GM23338 (cell line): Measurements from ENCODE around the gene SBK3.

Source experiments
- CREB1 ChIP-seq: fragments of 250-450 bp; sonication (Bioruptor Pico); IDR thresholded peaks from 2 replicates; pipeline ENCODE4 v1.5.0; 2020; ENCODE audit warnings: low read depth, mild to moderate bottlenecking, moderate library complexity
- EZH2 ChIP-seq: fragments of 200-600 bp; sonication (generic); IDR thresholded peaks from one replicate; pipeline ENCODE4 v1.8.0; 2017; ENCODE audit warnings: antibody characterized with exemption, mild to moderate bottlenecking, low read depth; ENCODE audit not compliant: unreplicated experiment
- EZH2phosphoT487 ChIP-seq: fragments of 200-600 bp; sonication (generic); IDR thresholded peaks from one replicate; pipeline ENCODE4 v1.8.1; 2018; ENCODE audit warnings: antibody characterized with exemption; ENCODE audit not compliant: unreplicated experiment
- JUNB ChIP-seq: IDR thresholded peaks from one replicate; pipeline ENCODE4 v1.6.1; 2016; ENCODE audit warnings: antibody characterized with exemption; ENCODE audit not compliant: unreplicated experiment
- NANOG ChIP-seq: IDR thresholded peaks from 2 replicates; pipeline ENCODE4 v1.6.1; 2016; ENCODE audit warnings: antibody characterized with exemption, borderline replicate concordance
- POLR2AphosphoS5 ChIP-seq: IDR thresholded peaks from 2 replicates; pipeline ENCODE4 v1.6.1; 2016; ENCODE audit warnings: antibody characterized with exemption, low read depth
- STAT1 ChIP-seq: IDR thresholded peaks from one replicate; pipeline ENCODE4 v1.6.1; 2016; ENCODE audit warnings: antibody characterized with exemption; ENCODE audit not compliant: unreplicated experiment
- ZNF331 ChIP-seq: fragments of 250-450 bp; sonication (Bioruptor Pico); IDR thresholded peaks from 2 replicates; pipeline ENCODE4 v1.5.0; 2020; ENCODE audit warnings: low read depth, mild to moderate bottlenecking, moderate library complexity
- TF ChIP-seq, protein P1 (sequence below), 2 experiments: fragments of 200-600 bp in 1 of 2; sonication (generic) in 1 of 2; conservative IDR thresholded peaks; 2 replicates each; pipeline versions ENCODE4 v1.5.1 to v1.6.1; 2016 to 2017; ENCODE audit warnings: antibody characterized with exemption in 2 of 2, low read depth in 2 of 2, mild to moderate bottlenecking in 2 of 2, moderate library complexity in 1 of 2
- TF ChIP-seq, protein P2 (sequence below): IDR thresholded peaks from one replicate; pipeline ENCODE4 v1.6.1; 2018; ENCODE audit warnings: antibody characterized with exemption; ENCODE audit not compliant: unreplicated experiment
- TF ChIP-seq, protein P3 (sequence below): IDR thresholded peaks from 2 replicates; pipeline ENCODE4 v1.6.1; 2016; ENCODE audit warnings: antibody characterized with exemption

DNA sequence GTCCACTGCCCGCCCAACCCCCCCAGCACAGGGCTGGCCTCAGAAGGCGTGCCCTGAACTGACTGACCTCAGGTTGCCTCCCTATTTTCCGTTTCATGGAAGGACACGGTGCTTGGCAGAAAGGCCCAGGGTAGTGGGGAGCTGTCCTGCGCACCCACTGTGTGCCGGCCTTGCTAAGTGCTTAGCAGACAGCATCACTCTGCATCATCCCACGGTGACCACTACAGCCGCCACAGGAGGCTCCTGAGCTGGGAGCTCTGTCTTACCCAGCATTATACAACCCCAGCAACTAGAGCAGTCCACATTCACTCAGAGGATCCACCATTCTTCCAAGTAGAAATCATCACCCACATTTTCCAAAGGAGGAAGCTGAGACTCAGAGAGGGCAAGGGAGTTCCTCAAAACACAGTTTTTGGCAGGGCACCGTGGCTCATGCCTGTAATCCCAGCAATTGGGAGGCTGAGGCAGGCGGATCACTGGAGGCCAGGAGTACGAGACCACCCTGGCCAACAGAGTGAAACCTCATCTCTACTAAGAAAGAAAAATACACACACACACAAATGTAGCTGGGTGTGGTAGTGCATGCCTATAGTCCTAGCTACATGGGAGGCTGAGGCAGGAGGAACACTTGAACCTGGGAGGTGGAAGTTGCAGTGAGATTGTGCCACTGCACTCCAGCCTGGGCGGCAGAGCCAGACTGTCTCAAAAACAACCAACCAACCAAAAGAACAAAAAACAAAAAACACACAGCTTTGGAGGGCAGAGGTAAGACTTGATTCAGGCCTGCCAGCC is 10.0 kb downstream of the SBK3 start:
- TF ChIP-seq POLR2AphosphoS5 (no peak), EZH2 (no peak), CREB1 (CRISPR knock-in tag) (no peak), EZH2phosphoT487 (no peak), NANOG (no peak), JUNB (no peak), ZNF331 (CRISPR knock-in tag) (no peak), STAT1 (no peak)
- TF ChIP-seq, protein P1, sequence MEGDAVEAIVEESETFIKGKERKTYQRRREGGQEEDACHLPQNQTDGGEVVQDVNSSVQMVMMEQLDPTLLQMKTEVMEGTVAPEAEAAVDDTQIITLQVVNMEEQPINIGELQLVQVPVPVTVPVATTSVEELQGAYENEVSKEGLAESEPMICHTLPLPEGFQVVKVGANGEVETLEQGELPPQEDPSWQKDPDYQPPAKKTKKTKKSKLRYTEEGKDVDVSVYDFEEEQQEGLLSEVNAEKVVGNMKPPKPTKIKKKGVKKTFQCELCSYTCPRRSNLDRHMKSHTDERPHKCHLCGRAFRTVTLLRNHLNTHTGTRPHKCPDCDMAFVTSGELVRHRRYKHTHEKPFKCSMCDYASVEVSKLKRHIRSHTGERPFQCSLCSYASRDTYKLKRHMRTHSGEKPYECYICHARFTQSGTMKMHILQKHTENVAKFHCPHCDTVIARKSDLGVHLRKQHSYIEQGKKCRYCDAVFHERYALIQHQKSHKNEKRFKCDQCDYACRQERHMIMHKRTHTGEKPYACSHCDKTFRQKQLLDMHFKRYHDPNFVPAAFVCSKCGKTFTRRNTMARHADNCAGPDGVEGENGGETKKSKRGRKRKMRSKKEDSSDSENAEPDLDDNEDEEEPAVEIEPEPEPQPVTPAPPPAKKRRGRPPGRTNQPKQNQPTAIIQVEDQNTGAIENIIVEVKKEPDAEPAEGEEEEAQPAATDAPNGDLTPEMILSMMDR (conservative IDR thresholded peaks at IDR 0.05; ENCODE audit: low read depth in 2 of 2) = no peak
- TF ChIP-seq, protein P2, sequence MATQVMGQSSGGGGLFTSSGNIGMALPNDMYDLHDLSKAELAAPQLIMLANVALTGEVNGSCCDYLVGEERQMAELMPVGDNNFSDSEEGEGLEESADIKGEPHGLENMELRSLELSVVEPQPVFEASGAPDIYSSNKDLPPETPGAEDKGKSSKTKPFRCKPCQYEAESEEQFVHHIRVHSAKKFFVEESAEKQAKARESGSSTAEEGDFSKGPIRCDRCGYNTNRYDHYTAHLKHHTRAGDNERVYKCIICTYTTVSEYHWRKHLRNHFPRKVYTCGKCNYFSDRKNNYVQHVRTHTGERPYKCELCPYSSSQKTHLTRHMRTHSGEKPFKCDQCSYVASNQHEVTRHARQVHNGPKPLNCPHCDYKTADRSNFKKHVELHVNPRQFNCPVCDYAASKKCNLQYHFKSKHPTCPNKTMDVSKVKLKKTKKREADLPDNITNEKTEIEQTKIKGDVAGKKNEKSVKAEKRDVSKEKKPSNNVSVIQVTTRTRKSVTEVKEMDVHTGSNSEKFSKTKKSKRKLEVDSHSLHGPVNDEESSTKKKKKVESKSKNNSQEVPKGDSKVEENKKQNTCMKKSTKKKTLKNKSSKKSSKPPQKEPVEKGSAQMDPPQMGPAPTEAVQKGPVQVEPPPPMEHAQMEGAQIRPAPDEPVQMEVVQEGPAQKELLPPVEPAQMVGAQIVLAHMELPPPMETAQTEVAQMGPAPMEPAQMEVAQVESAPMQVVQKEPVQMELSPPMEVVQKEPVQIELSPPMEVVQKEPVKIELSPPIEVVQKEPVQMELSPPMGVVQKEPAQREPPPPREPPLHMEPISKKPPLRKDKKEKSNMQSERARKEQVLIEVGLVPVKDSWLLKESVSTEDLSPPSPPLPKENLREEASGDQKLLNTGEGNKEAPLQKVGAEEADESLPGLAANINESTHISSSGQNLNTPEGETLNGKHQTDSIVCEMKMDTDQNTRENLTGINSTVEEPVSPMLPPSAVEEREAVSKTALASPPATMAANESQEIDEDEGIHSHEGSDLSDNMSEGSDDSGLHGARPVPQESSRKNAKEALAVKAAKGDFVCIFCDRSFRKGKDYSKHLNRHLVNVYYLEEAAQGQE = no peak
- TF ChIP-seq, protein P3, sequence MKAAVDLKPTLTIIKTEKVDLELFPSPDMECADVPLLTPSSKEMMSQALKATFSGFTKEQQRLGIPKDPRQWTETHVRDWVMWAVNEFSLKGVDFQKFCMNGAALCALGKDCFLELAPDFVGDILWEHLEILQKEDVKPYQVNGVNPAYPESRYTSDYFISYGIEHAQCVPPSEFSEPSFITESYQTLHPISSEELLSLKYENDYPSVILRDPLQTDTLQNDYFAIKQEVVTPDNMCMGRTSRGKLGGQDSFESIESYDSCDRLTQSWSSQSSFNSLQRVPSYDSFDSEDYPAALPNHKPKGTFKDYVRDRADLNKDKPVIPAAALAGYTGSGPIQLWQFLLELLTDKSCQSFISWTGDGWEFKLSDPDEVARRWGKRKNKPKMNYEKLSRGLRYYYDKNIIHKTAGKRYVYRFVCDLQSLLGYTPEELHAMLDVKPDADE = no peak
